ENCODE data around the gene PLEKHA5. TPM values are rescaled to one million over a fixed set of nuclear protein-coding genes. Genes with fewer than 3 reads are reported as not detected.
"Not testable (repeated sequence)": the region's sequence is repeated elsewhere in the genome, so short reads cannot be mapped to it uniquely, and the experiment has no call there.

The PLEKHA5 gene
- total RNA-seq, 1 experiment from 2014 or later: 4.6 TPM

DNA sequence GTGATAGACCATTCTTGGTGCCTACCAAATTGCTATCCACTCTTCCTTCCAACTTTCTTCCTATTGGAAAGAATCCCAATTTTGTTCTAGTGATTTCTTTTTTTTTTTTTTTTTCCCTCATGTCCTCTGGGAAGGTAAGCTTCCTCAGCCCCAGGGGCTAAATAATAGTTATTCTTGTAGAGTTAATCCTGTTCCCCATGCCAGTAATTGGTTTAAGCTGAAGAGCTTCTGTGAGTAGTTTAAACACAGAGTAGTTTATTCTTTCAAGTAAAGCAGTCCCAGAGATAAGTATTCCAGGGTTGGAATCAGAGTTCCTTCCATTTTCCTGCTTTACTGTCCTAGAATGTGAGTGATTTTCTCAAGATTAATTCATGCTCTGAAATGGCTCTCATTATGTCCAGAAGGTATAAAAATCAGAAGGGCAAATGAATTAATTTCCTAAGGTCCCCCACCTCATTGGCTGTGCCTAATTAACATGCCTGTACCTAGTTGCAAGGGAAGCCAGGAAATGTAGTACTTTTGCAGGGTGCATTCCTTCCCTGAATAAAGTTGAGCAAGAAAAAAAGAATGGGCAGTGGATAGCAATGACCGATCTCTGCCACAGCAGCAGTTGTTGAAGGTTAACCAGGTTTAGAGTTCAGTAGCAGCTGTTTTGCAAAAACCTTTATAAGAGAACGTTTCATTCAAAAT lies 97.8 kb downstream of the PLEKHA5 start:
- no peak overlapping the region for H3K4me3 ChIP-seq
- no peaks in the 10 kb centered on the region for H3K27me3 ChIP-seq
- H3K9me3 ChIP-seq: peaks cover 5% of the 10 kb centered on the region
- no peak for DNase-seq
- no peaks in the 10 kb centered on the region for H3K36me3 ChIP-seq

DNA sequence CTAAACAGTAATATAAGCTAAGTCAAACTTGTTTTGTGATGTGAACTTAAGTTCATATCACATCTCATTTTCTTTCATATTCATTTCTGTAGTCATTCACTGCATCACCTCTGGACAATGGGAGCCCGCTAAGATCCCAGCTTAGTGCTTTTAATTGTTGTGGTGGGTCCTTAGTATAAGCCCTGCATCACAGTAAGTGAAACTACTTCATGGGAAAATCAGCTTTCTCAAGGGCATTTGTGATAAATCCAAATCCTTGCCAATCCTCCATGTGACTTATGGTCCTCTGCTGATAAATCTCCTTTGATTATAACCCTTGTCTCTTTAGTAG lies 98.3 kb downstream of the PLEKHA5 start:
- no peak for DNase-seq
- H3K27me3 ChIP-seq: no peaks in the 10 kb centered on the region
- H3K9me3 ChIP-seq: peaks cover 2% of the 10 kb centered on the region; the same call in 1 of the 2 replicates
- H3K36me3 ChIP-seq: no peaks in the 10 kb centered on the region
- H3K4me3 ChIP-seq: no peak overlapping the region

DNA sequence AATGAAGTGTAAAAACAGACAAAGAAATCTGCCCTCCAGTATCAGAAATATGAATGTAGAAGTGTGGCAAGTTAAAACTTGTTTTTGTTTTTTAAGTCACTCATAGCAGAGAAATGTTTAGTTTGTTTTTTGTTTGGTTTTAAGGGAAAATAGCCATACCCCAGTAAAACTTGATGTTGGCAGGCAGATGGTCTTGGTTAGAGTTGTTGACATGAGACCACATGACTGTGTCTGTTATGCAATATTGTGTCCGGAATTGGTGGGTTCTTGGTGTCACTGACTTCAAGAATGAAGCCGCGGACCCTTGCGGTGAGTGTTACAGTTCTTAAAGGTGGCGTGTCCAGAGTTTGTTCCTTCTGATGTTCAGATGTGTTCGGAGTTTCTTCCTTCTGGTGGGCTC lies 99.5 kb downstream of the PLEKHA5 start:
- not testable (repeated sequence) for H3K9me3 ChIP-seq, H3K4me3 ChIP-seq, H3K27me3 ChIP-seq, DNase-seq, H3K36me3 ChIP-seq

DNA sequence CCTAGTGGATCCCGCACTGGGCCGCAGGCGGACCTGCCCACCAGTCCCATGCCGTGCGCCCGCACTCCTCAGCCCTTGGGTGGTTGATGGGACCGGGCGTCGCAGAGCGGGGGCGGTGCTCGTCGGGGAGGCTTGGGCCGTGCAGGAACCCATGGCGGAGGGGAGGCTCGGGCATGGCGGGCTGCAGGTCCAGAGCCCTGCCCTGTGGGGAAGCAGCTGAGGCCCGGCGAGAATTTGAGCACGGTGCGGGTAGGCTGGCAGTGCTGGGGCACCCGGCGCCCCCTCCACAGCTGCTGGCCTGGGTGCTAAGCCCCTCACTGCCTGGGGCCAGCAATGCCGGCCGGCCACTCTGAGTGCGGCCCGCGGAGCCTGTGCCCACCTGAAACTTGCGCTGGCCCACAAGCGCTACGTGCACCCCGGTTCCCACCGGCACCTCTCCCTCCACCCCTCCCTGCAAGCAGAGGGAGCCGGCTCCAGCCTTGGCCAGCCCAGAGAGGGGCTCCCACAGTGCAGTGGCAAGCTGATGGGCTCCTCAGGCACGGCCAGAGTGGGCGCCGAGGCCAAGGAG lies 100.8 kb downstream of the PLEKHA5 start:
- no peak for DNase-seq

DNA sequence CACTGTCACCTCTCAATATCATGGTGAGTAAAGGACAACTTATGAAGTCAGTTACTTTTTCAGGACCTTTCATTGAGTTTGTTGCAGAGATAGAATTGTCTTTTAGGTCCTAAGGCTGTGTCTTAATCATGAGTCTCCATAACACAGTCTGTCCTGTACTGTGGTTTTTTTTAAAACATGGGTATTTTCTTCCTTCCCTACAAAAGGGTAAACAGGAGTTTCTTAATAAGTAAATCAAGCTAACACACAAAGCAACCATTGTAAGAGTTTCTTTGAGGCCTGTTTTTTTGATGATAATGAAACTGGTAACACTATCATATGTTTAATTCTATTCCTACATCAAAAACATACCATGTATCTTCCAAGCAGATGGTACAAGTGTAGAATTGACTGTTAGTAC lies 101.4 kb downstream of the PLEKHA5 start:
- H3K27me3 ChIP-seq: no peaks in the 10 kb centered on the region
- no peaks in the 10 kb centered on the region for H3K36me3 ChIP-seq
- no peak for DNase-seq
- H3K9me3 ChIP-seq: 0 out of 2 replicates have a peak, but pooled peaks cover 2% of the 10 kb centered on the region
- H3K4me3 ChIP-seq: no peak overlapping the region

More for the DNA sequence above, 100.8 kb downstream of the PLEKHA5 start:
- H3K9me3 ChIP-seq: 0 out of 2 replicates have a peak, but pooled peaks cover 2% of the 10 kb centered on the region
- H3K36me3 ChIP-seq: no peaks in the 10 kb centered on the region
- H3K4me3 ChIP-seq: no peak overlapping the region
- H3K27me3 ChIP-seq: no peaks in the 10 kb centered on the region

DNA sequence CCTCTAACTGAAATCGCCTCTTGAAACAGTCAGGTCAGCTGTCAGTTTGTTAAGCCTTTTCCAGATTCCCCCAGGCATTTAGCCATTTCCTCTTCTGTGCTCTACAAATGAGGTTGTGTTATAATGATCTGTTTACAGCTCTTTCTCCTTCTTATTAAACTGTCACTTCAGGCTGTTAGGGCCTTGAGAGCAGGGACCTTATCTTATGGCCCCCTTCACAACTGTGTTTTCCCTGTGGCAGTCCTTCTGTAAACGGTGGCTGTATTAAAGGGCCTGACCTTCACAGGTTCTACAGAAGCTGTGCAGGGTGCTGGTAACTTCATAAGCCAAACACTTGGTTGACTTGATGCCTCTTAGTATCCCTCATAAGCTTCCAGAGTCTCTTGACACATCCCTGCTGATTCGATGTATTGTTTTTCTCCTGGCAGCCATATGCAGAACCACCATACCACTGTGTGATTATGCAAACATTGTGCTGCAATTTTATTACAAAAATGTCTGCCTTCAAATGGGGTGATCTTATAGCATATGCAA lies 104.7 kb downstream of the PLEKHA5 start:
- H3K9me3 ChIP-seq: 0 out of 2 replicates have a peak, but pooled peaks cover 2% of the 10 kb centered on the region
- H3K36me3 ChIP-seq: no peaks in the 10 kb centered on the region
- no peak overlapping the region for H3K4me3 ChIP-seq
- H3K27me3 ChIP-seq: no peaks in the 10 kb centered on the region
- no peak for DNase-seq

DNA sequence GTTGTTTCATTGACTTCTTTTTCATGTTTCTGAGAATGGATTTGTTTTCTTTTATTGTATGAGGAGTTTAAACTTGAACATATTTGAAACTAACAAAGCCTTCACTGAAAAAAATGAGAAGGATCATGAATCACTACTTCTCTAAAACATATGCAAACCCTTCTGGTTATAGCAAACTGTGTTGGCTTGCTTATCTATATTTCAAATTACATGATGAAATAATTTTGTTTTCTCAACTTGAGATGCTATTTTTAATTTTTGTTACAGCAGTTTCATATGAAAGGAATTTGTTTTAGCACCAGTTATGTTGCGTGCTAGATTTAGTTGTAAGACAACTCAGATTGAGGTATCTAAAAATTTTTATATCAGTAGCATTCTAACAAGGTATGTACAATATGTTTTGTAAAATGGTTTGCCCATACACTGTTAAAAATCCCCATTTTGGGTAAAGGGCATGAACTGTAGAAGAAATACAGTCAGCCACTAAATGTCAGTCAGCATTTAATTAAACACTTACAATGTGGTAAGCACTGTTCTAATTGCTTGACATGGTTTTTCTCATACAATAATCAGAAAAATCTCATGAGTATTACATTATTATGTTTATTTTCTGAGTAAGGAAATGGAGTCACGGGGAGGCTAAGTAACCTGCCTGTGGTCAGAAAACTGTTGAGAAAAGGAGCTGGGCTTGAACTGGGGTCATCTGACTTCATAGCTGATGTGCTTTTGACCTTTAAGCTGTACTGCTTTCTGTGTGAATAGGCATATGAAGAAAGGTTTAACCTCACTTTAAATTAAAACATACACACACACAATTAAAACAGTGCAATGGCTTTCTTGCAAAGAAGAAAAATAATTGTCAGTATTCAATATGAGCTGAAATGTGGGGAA lies 105.7 kb downstream of the PLEKHA5 start:
- no peaks in the 10 kb centered on the region for H3K27me3 ChIP-seq
- DNase-seq: no peak
- no peak overlapping the region for H3K4me3 ChIP-seq
- H3K36me3 ChIP-seq: no peaks in the 10 kb centered on the region
- no peaks in the 10 kb centered on the region for H3K9me3 ChIP-seq

DNA sequence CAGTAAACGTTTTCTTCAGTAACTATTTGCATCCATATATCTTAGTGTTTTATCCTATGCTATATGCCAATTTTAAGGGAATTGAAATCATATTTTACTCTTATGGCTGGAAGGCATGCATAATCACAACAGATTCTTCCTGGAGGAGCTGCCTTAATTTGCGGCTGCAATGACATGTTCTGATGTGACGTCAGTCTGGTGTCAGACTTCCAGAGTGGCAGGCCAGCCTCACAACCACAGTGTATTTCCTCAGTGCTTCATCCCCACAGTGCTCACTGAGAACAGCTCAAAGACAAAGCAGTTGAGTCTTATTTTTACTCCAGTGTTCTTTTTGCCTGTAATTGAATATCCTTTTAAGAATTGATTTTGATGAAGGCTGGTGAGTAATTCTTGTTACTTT lies 107.1 kb downstream of the PLEKHA5 start:
- peak; percentile 35 for DNase-seq
- Histone ChIP-seq H3K27me3 (no peaks in the 10 kb centered on the region), H3K9me3 (no peaks in the 10 kb centered on the region), H3K4me3 (no peak overlapping the region), H3K36me3 (no peaks in the 10 kb centered on the region)

DNA sequence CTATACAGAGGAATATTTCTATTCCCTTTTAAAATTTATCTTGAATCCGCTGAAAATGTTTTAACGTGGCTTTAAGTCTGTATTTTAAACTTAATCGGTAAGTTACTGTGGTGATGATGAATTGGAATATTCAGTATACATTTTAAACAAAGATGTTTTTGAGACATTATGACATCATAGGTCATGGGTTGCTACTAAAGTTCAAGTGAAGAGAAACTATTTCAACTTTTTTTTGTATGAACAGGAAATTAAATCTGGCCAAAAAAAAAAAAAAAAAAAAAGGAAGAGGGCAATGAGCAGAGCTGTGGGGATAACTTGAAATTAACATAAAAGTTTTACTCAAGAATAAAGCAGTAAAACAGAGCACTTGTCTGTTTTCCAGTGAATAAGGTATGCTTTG lies 109.0 kb downstream of the PLEKHA5 start:
- Histone ChIP-seq H3K9me3 (no peaks in the 10 kb centered on the region), H3K27me3 (no peaks in the 10 kb centered on the region), H3K36me3 (no peaks in the 10 kb centered on the region), H3K4me3 (no peak overlapping the region)
- DNase-seq: no peak

DNA sequence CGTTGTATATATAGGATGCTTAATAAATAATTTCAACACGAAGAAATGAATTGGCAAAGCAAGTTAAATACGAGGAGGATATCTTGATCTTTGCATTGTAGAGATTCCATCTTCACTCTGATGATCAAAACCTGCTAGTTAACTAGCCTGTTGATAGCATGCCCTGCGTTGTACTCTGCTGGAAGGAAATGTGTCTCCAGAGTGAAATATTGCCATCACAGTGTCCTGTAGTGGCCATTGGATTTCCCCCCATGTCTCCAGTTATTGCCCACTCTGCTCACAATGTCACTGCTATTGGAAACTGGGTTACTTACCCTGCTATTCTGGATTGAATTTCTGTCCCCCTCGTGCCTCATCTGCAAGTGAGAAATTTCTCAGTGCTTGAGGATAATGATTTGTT lies 109.6 kb downstream of the PLEKHA5 start:
- H3K27me3 ChIP-seq: no peaks in the 10 kb centered on the region
- no peaks in the 10 kb centered on the region for H3K9me3 ChIP-seq
- no peak for DNase-seq
- H3K4me3 ChIP-seq: no peak overlapping the region
- H3K36me3 ChIP-seq: no peaks in the 10 kb centered on the region

DNA sequence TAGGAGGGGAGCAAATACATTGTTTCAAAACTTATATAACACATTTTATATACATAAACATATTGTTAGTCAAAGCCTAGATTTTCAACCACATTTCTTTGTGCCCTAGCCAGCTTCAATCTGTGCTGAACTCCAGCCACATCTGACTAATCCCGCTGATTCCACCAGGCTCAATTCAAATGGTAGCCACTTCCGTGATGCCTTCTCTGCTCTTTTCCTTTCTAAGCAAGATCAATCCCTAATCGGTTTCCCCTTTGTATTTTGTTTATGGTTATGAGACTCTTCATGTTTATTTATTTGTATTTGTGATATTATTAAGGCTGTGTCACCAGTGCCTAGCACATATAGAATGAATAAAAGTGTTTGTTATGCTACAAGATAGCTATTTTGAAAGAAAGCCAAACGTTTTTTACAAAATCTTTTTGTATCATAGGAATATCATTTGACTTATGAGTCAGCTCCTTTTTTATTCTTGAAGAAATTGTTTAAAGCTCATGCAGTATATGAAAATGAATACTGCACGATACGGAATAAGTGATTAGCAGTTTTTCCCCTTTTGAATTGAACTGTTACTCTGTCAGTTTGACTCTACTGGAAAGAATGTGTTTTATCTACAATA lies 110.2 kb downstream of the PLEKHA5 start:
- Histone ChIP-seq H3K27me3 (no peaks in the 10 kb centered on the region), H3K36me3 (no peaks in the 10 kb centered on the region), H3K9me3 (no peaks in the 10 kb centered on the region), H3K4me3 (peak overlapping the region; percentile 1; the same call in 1 of the 2 replicates)
- peak; percentile 86 for DNase-seq

DNA sequence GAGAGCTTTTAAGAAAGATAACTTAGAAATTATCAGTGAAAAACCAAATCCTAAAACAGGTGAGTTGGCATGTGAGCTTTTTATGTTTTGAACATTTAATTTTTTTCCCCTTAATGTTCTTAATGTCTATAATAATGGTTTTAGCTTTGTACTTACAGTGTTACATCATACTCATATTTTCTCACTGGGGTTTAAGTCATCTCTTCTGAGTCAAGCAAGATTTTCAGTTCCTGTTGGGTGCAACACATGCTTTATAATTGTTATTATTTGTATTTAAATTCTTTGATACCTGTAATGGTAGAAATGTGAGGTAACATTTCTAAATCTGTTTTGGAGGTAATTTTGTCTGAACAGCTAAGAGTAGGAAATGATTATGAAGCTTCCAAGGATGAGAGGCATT lies 113.0 kb downstream of the PLEKHA5 start:
- Histone ChIP-seq H3K36me3 (no peaks in the 10 kb centered on the region), H3K27me3 (no peaks in the 10 kb centered on the region), H3K9me3 (no peaks in the 10 kb centered on the region), H3K4me3 (no peak overlapping the region)
- DNase-seq: no peak

DNA sequence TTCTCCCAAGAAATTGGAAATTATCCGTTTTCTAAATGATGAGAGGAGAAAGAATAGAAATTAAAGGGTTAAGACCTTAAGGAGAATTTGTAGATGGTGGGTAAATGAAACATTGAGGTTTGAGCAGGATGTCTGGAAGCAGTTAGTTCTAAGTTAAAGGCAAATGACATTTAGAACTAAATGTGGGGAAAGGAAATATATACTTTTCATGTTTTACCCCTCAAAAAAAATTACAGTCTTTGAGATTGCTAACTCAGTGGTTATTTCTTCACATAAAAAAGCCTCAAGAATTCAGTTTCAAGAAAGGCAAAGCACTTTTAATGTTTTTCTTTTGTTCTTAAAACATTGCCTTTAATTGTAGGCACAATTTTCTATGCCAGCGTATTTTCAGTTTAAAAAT lies 114.0 kb downstream of the PLEKHA5 start:
- H3K4me3 ChIP-seq: no peak overlapping the region
- no peaks in the 10 kb centered on the region for H3K36me3 ChIP-seq
- no peaks in the 10 kb centered on the region for H3K27me3 ChIP-seq
- DNase-seq: no peak
- no peaks in the 10 kb centered on the region for H3K9me3 ChIP-seq

DNA sequence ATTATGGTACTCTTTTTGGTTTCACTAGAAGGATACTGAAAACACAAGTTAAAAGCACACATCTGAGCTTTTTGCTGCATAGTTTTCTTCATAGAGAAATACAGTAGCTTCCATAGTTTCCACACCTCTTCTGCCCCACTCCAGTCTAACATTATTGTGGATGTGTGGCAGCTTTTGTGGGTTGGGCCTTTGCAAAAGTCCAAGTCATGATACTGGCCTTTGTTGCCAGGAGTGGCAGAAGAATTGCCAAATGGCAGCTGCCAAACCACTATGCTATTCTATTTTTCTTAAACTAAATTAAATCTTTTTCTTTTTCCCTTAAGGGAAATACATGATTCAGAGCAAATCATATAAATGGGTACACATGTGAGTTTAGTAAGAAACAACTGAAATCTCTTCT lies 114.8 kb downstream of the PLEKHA5 start:
- Histone ChIP-seq H3K9me3 (no peaks in the 10 kb centered on the region), H3K27me3 (no peaks in the 10 kb centered on the region), H3K4me3 (no peak overlapping the region), H3K36me3 (no peaks in the 10 kb centered on the region)
- DNase-seq: peak; percentile 73

DNA sequence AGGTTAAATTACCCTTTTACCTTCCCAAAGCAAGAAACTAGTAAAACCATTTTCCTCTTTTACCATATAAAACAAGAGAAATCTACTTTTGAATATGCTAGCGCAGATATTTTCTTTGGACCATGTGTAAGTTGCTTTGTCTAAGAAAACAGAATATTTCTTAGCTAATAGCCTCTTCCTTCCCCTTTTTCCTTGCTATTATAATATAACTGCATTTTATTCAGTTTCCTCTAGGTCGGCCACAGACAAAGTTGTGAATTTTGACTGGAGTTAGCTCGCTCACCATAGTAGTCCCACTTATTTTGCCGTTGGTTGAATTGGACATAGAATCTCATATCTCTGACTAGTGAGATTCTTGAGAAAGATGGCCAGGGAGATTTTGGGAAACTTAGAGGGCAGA lies 115.6 kb downstream of the PLEKHA5 start:
- no peaks in the 10 kb centered on the region for H3K9me3 ChIP-seq
- DNase-seq: no peak
- no peak overlapping the region for H3K4me3 ChIP-seq
- H3K36me3 ChIP-seq: no peaks in the 10 kb centered on the region
- no peaks in the 10 kb centered on the region for H3K27me3 ChIP-seq

DNA sequence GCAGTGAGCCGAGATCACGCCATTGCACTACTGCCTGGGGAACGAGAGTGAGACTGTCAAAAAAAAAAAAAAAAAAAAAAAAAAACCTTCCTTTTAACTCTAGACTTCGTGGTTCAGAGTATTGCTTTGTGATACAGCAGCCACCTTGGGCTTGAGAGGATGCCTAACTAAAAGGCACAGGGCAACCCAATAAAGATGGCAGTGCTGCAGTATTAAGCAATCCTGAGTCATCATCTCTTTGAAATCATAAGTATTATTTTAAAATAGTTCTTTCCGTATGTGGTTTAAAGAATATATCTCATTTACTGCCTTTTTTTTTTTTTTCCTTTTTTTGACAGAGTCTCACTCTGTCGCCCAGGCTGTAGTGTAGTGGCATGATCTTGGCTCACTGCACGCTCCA lies 116.1 kb downstream of the PLEKHA5 start:
- no peaks in the 10 kb centered on the region for H3K27me3 ChIP-seq
- no peak for DNase-seq
- H3K4me3 ChIP-seq: no peak overlapping the region

DNA sequence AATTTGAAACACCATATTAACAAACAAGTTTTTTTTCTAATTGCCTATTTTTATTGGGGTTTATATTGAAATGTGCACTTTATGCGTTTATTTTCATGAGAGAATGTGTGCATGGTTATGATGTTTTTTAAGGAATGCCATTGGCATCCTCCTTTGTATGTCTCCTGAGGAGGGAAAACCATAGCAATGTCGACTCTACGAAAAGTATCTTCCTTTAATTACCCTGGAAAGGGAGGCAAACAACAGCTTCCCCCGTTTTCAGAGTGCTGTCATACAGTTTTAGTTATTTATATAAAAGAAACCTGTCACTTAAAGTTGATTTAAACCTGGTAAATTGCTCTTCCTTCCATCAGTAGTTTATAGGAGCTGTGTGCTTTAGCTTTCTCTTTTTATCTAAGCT lies 117.4 kb downstream of the PLEKHA5 start:
- H3K27me3 ChIP-seq: no peaks in the 10 kb centered on the region
- DNase-seq: no peak
- no peak overlapping the region for H3K4me3 ChIP-seq
- H3K36me3 ChIP-seq: no peaks in the 10 kb centered on the region
- H3K9me3 ChIP-seq: no peaks in the 10 kb centered on the region

More for the DNA sequence above, 116.1 kb downstream of the PLEKHA5 start:
- H3K36me3 ChIP-seq: no peaks in the 10 kb centered on the region
- H3K9me3 ChIP-seq: no peaks in the 10 kb centered on the region
